Stimulated activated CD4-positive, alpha-beta T cell treated with anti-CD3 and anti-CD28 coated beads, TNF-alpha, amount 100 ng/mL, for 48 hours (primary cell): ENCODE data around the gene IER3.
"Not testable (repeated sequence)": the region's sequence is repeated elsewhere in the genome, so short reads cannot be mapped to it uniquely, and the experiment has no call there.

Experiments
- DNase-seq, 3 donors: peaks; one replicate each; pipeline ENCODE4 v3.0.0-alpha.2; 2020; ENCODE audit warnings: low read depth in 3 of 3

Gene IER3

DNA sequence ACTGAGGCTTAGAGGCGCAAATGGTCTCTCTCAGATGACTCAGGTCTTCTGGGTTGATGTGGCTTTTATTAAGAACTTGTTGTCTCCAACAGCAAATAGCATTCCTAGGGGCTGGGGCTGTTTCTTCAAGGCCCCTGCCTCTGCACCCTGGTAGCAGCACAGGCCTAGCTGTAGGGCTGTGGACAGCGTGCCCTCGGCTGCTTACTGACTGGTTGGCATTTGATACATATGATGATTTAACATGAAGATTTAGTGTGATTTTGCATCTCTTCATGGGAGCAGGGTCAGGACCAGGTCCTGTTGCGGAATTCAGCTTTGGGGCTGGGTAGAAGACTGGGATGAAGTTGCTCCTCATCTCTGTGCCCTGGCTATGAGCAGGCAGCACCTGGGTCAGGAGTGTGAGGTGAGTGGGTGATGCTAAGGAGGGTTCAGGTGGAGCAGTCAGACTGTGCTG lies 24.3 kb upstream of the IER3 start:
- DNase-seq = no peak

DNA sequence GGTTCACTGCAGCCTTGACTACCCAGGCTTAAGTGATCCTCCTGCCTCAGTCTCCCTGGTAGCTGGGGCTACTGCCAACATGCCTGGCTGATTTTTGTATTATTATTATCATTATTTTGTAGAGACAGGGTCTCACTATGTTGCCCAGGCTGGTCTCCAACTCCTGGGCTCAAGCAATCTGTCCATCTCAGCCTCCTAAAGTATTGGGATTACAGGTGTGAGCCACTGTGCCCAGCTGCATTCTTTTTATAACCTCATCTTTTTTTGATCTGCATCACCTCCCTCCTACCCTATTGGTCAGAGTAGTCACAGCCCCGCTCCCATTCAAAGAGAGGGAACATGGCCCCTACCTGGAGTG lies 23.6 kb upstream of the IER3 start:
- DNase-seq = no peak

DNA sequence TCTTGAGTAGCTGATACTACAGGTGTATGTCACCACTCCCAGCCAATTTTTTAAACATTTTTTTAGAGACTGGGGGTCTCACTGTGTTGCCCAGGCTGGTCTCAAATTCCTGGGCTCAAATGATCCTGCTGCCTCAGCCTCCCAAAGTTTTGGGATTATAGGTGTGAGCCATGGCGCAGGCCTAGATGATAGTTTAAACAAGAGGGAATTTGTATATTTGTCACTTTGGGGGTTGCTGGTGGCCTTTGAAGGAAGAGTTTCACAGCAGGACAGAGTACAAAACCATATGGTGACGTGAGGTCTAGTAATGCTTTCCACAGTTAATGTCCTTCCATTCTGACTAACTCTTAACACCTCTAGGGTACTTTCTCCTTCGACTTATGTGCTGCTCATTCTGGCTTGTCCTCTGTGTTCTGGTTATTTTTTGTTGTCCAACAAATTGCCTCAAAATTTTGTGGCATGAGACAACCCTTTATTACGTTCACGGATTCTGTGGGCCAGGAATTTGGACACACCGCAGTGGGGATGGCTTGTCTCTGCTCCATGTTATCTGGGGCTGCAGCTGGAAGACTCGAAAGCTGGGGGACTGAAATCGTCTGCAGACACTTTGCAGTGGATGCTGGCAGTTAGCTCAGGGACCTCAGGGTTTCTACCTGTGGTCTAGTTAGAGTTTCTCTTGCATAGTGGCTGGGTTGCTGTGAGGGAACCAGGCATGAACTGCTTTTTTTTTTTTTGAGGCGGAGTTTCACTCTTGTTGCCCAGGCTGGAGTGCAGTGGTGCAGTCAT lies 23.0 kb upstream of the IER3 start:
- DNase-seq = no peak

DNA sequence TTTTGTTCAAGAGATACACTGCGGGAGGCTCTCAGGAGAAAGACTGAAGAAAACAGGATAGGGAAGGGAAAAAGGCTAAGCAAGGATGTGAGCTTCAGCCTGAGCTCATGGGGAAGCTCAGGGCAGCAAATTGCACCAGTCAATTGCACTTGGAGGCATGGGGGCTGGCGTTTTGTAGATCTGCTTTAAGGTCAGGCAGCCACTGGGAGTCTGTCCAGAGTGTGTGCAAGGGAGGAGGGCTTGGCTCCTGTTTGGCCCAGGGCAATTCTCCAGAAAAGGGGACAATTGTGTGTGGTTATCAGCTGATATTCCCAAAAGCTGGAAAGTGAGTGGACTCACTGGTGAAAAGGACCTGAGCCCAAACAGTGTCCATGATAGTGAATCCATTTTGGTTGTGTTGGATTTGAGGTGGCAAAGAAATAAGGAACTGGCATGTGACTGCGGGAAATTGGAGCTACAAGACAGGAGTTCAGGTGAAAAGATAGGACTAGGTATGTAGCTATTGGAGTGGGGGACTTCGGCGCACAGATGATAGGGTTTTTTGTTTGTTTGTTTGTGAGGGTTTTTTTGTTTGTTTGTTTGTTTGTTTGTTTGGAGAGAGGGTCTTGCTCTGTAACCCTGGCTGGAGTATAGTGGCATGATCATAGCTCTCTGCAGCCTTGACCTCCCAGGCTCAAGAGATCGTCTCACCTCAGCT lies 22.3 kb upstream of the IER3 start:
- no peak for DNase-seq

DNA sequence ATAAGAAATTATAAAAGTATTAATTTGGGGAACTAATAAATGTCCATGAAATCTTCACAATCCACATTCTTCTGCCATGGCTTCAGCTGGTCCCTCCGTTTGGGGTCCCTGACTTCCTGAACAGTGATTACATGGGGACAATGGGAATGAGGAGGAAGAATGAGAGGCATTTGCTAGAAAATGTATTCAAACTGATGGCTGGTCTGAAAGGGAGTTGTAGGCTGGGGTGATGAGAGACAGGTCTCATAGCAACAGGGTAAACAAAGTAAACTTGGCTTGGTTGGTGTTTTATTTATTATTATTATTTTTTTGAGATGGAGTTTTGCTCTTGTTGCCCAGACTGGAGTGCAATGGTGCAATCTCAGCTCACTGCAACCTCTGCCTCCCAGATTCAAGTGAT lies 21.1 kb upstream of the IER3 start:
- DNase-seq = not testable (repeated sequence)

DNA sequence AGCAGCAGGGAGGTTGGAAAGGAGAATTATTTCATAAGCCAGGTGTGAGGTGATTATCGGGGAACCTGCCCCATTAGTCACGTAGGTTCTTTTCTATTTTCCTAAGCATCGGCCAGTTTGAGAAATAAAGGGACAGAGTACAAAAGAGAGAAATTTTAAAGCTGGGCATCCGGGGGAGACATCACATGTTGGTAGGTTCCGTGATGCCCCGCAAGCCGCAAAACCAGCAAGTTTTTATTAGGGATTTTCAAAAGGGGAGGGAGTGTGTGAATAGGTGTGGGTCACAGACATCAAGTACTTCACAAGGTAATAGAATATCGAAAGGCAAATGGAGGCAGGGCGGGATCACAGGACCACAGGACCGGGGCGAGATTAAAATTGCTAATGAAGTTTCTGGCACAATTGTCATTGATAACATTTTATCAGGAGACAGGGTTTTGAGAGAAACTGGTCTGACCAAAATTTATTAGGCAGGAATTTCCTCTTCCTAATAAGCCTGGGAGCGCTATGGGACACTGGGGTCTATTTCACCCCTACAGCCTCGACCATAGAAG lies 20.2 kb upstream of the IER3 start:
- not testable (repeated sequence) for DNase-seq

DNA sequence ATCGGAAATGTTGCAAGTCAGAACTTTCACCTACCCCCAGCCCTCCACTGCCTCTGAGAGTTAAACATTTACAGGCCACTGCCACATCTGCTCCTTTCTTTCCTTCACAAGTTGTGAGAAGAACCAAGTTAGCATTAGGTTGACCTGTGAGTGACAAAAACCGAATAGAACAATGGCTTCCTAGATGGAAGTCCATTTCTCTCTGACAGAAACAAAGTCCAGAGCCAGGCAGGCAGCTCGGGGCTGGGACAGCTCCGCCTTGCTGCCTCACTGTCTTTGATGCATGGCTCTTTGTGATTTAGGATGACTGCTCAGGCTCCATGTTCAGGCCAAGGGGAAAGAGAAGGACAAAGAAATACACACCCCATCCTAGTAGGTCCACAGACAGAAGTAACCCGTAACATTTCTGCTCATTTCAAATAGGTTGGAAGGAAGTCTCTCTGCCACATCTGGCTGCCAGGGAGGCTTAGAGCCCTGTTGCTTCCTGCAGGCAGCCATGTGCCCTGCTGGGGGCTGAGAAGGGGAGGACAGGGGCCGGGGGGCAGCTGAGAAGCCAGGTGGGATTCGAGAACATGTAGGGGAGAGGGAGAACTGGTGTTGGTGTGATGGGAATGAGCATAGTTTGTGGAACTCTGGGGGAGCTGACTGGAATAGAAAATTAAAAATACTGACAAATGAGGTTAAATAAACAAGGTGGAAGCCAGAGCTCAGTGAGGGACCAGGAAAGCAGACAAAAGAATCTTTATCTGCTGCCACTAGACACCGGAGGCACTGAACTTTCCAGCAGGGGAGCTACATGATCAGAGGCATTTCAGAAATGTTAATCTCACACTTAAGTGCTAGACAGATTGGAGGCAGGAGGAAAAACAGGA lies 19.5 kb upstream of the IER3 start:
- no peak for DNase-seq

DNA sequence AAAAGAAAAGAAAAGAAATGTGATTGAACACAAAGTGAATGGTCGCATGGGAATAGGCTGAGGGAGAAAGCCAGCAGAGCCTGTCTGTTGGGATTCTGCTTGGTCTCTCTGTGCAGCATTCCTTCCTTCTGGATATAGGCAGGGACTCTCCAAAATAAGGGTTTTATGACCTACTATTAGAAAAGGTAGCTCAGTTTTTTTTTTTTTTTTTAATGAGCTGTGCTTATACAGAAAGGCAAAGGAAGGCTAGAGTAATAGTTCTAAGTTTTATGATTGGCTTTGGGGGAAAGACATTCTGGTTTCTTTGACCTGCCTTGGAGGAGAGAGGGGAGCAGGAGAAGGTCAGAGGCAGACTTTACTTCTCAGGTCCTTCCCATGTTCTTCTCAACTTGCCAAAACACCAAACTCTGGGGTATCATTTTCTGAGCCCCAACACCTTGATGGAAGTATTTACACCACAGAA lies 18.8 kb upstream of the IER3 start:
- DNase-seq = no peak

DNA sequence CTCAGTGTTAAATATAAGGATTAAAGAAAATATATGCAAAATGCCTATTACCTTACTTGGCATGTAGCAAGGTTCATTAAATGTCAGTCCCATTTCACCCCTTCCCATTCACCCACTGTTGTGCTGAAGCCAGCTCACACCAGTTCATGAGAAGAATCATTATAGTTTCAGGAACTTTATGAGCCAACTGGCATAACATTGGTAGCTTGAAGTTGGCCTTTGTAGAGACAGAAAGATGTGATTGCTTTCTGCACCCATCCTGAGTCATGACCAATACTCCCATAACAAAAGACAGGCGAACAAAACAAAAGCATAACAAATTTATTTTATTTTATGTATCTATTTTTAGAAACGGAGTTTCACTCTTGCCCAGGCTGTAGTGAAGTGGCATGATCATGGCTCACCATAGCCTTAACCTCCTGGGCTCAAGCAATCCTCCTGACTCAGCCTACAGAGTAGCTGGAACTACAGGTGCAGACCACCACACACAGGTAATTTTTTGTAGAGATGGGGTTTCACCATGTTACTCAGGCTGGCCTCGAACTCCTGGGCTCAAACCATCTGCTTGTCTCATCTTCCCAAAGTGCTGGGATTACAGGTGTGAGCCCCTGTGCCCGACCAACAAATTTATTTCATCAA lies 17.6 kb upstream of the IER3 start:
- DNase-seq = no peak

DNA sequence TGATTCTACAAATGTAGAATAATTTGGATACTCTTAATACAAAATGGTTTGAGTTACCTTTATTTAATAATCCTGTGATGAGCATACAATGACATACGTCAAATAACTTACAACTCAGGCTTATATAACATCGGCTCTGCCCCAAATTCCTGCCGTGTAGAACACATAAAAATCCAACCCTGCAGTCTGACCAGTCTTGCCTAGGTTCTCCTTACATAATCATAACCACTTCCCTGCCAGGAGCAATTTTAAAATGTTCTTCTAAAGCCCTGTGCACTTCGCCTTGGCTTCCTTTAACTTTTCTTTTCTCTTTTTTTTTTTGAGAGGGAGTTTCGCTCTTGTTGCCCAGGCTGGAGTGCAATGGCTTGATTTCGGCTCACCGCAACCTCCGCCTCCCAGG lies 16.2 kb upstream of the IER3 start:
- no peak for DNase-seq

DNA sequence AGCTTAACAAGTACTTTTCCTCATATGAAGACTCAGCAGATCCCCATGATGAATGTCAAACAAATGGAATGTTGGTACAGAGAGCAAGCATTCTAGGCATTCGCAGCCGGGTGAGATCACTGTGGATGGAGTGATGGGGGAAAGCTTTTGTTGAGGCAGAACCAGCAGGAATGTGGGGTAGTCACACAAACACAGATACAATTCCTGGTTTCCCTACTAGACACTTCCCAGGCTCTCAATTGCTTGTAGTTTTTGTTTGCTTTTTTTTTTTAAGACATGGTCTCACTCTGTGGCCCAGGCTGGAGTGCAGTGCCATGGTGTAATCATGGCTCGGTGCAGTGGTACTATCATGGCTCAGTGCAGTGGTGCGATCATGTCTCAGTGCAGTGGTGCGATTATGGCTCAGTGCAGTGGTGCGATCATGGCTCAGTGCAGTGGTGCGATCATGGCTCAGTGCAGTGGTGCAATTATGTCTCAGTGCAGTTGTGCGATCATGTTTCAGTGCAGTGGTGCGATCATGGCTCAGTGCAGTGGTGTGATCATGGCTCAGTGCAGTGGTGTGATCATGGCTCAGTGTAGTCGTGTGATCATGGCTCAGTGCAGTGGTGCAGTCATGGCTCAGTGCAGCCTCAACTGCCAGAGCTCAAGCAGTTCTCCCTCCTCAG lies 15.4 kb upstream of the IER3 start:
- DNase-seq = no peak

DNA sequence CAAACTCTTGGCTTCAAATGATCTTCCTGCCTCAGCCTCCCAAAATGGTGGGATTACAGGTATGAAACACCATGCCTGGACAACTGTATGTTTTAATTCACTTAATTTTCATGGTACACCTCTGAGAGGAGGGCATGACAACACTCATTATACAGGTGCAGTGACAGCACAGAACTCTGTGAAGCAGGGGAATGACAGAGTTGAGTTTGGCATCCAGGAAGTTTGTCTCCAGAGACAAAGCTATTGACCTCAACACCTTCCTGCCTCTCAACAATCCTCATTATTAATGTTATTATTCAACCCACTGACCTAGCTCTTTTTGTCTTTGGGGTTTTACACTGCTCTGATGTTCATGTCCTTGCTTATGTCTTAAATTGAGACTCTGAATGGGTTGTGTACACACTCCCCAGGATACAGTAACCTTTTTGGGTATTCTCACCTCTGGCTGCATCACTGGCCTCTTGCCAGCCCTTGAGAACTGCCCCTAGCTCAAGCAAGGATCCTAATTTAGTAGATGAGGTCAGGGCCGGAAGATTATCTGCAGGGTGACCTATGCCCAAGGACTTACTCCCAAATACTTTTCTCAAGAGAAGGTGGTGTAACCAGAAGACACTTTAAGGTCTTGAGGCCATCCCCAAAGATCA lies 13.0 kb upstream of the IER3 start:
- no peak for DNase-seq

DNA sequence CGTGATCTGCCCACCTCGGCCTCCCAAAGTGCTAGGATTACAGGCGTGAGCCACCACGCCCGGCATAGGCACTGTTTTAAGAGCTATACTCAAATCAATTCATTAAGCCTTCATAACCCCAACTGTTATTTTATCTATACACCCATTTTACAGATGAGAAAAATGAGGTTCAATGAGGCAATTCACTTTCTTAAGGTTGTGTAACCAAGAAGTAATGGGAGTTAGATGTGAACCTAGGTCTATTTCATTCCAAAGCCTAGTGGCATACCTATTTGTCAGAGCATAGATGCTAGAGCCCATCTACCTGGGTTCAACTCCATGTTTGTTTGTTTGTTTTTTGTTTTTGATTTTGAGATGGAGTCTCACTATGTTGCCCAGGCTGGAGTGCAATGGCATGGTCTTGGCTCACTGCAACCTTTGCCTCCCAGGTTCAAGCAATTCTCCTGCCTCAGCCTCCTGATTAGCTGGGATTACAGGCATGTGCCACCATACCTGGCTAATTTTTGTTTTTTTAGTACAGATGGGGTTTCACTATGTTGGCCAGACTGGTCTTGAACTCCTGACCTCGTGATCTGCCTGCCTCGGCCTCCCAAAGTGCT lies 12.2 kb upstream of the IER3 start:
- DNase-seq = not testable (repeated sequence)

DNA sequence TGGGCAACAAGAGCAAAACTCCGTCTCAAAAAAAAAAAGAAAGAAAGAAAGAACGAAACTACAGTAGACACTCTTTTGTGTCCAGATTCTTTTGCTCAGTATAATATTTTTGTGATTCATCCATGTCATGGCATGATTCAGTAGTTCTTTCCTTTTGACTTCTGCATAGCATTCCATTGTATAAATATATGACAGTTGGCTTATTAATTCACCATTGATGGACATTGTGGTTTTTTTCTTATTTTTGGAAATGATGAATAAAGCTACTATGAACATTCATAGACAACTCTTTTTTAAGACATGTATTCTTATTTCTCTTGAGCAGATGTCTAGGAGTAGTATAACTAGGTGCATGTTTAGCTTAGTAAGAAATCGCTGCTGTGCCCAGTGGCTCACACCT lies 10.3 kb upstream of the IER3 start:
- no peak for DNase-seq

DNA sequence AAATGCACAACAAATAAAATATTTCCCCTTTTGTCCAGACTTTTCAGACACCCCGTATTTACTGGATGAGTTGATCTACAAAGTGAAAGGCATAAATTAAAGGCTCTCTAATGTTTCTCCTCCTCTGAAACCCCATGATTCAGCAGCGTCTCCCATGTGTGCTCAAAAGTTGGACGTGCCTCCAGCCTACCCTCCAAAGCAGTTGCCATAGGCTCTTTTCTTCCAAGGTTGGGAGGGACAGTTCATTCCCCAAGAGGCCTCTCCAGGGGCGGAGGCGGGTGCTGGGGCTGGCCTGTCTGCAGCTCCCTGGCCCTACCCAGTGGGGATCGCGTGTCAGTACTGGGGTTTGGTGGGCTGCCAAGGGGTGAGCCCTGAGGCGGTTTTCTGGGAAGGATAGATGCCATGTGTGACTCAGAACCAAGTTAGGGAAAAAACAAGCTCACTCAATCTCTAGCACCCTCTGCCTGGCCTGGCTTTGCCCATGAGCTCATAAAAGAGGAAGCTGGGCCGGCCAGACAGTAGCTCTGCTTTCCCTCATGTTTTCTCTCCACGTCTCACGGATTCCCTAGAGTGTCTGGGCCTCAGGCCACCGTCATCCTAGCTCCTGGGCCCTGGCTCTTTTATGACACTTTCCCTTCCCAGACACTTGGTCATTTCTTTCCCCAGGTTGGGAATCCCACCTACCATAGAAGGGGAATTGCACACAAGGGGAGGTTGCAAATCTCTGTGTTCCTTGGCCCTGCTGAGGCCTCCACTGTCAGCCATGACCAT lies 8.0 kb upstream of the IER3 start:
- DNase-seq = no peak

DNA sequence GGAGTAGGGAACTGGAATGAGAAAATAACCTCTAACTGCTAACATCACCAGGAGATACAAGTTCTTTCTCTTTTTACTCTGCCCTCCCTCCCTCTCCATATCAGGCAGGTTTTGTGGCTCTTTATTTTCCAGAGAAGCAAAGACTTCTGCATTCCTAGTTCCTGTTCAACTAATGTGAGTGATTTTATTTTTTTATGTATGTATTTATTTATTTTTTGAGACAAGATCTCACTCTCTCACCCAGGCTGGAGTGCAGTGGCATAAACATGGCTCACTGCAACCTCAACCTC lies 6.0 kb upstream of the IER3 start:
- no peak for DNase-seq

DNA sequence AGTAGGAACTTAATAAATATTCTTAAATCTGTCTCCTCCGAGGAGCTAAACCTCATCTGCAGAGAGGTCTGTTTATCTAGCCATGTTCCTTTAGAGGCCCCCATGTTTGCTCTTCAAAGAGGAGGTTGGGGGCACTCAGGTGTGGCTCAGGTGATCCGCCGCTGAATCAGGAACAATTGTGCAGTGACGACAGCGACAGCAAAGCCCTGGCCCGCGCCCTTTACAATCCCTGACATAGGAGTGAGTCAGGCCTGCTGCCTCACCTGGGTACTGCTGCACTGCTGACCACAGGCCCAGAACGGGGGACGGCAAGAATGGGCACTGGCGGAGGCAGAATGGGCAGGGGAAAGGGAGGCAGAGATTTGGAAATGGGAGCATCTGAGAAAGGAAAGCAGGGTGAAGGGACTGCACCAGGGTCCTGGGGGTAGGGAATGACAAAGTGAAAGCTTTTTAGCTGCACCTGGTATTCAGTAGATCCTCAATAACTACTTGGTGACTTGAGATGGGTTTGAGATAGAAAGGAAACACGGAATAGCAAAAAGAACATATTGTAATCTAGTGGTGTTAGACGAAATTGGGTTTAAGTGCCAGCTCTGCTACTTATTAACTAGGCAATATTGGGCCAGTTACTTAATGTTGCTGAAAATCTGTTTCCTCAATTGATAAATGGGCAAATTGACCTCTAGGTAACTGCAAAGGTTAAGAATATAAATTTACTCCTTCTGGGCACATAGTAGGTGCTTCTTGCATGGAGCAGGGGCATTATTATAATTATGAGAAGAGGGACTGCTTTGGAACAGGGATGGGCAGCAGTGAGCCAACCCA lies 5.4 kb upstream of the IER3 start:
- no peak for DNase-seq

DNA sequence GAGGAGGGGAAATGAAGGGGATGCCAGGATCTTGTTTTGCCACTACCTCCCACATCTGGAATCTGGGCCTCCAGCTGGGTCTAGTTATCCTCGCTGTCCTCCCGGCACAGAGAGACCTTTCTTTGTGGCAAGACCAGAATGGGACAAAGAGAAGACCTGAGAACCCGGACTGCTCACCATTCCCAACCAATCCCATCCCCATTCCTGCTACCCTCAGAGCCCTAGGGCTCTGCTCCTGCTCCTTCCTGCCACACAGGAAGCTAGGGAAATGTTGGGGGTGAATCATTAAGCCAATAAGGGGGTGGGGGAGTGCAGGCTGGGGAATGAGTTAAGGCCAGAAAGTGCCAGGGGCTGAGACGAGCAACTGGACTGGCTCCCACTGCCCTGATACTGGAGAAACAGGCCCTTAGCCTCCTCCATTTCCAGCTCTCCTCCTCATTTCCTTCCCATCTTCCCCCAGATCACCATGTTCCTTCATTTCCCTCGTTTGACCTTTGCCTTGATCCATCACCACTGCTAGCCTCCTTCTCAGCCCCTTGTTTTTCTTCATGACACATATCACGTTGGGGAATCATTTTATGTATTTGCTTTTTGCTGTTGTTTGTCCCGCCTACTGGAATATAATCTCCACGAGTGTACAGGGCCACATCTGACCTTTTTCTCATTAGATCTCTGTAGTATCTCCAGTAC lies 4.6 kb upstream of the IER3 start:
- DNase-seq = no peak
